IMR-90 (cell line): ENCODE results near the gene STRC. TPM values are rescaled to one million over a fixed set of nuclear protein-coding genes. Genes with fewer than 3 reads are reported as not detected.
"Not testable (repeated sequence)": the region's sequence is repeated elsewhere in the genome, so short reads cannot be mapped to it uniquely, and the experiment has no call there.

Source experiments
- ATAC-seq: fragments of 200-7000 bp; cut with Tn5 transposase; 2 replicates; pipeline ENCODE4 v1.9.1; 2020; ENCODE audit warnings: low read depth, mild to moderate bottlenecking, moderate library complexity
- BruUV-seq: library from RNA; stranded (reverse); fragments of 400-500 nt; replicated peaks from 2 replicates; lab custom pipeline; 2021; lab: Mats Ljungman, UMichigan
- CTCF ChIA-PET: fragments of 300-600 bp; formaldehyde crosslinking; extraction: SDS; loops from one replicate; lab custom pipeline; 2021; ENCODE audit warnings: antibody characterized with exemption; lab: Yijun Ruan, JAX
- POLR2A ChIA-PET: fragments of 300-600 bp; sonication (Branson Sonifier 250); formaldehyde crosslinking; loops from one replicate; lab custom pipeline; 2022; ENCODE audit warnings: antibody characterized with exemption; ENCODE audit not compliant: unreplicated experiment; lab: Charles Lee
- DNase-seq: peaks from one replicate; pipeline ENCODE4 v3.0.0; 2013
- H2AFZ ChIP-seq: replicated peaks from 2 replicates; pipeline ENCODE3; 2013; ENCODE audit warnings: low read length, mild to moderate bottlenecking; ENCODE audit not compliant: poor library complexity
- H2AK5ac ChIP-seq: 2 replicates; pipeline ENCODE4 v1.6.1; 2013; ENCODE audit warnings: low read depth, low read length, inconsistent platforms
- H2AK9ac ChIP-seq: replicated peaks from 2 replicates; pipeline ENCODE3; 2013; ENCODE audit warnings: mild to moderate bottlenecking, low read depth, low read length, moderate library complexity; ENCODE audit not compliant: poor library complexity
- H2BK120ac ChIP-seq: 2 replicates; pipeline ENCODE4 v1.6.1; 2013; ENCODE audit warnings: low read depth, low read length, inconsistent platforms
- H2BK15ac ChIP-seq: 3 replicates; pipeline ENCODE4 v1.6.1; 2013; ENCODE audit warnings: low read depth, low read length, inconsistent platforms
- H2BK20ac ChIP-seq: 2 replicates; pipeline ENCODE4 v1.6.1; 2013; ENCODE audit warnings: low read depth, mild to moderate bottlenecking, inconsistent platforms, low read length, moderate library complexity
- H2BK5ac ChIP-seq: 2 replicates; pipeline ENCODE4 v1.6.1; 2013; ENCODE audit warnings: mild to moderate bottlenecking, low read depth, low read length, inconsistent platforms; ENCODE audit not compliant: poor library complexity, severe bottlenecking
- H3K14ac ChIP-seq: replicated peaks from 2 replicates; pipeline ENCODE4 v1.6.1; 2013; ENCODE audit warnings: low read depth, low read length, inconsistent platforms
- H3K18ac ChIP-seq: 2 replicates; pipeline ENCODE4 v1.6.1; 2013; ENCODE audit warnings: low read depth, low read length, control low read depth
- H3K23ac ChIP-seq: 2 replicates; pipeline ENCODE4 v1.6.1; 2013; ENCODE audit warnings: low read depth, low read length, inconsistent platforms
- H3K27ac ChIP-seq: 2 replicates; pipeline ENCODE4 v1.5.1; 2013; ENCODE audit warnings: mild to moderate bottlenecking, control low read depth, low read length; ENCODE audit not compliant: insufficient read depth
- H3K27me3 ChIP-seq: 2 replicates; pipeline ENCODE4 v1.6.1; 2013; ENCODE audit warnings: low read length; ENCODE audit not compliant: control insufficient read depth, insufficient read depth
- H3K36me3 ChIP-seq: 2 replicates; pipeline ENCODE4 v1.6.1; 2013; ENCODE audit warnings: low read length, mixed read lengths; ENCODE audit not compliant: control insufficient read depth, insufficient read depth
- H3K4ac ChIP-seq: 2 replicates; pipeline ENCODE4 v1.6.1; 2013; ENCODE audit warnings: low read depth, low read length, inconsistent platforms
- H3K4me1 ChIP-seq: 2 replicates; pipeline ENCODE4 v1.6.1; 2013; ENCODE audit warnings: low read length, mixed read lengths; ENCODE audit not compliant: control insufficient read depth, insufficient read depth
- H3K4me2 ChIP-seq: 2 replicates; pipeline ENCODE4 v1.6.1; 2013; ENCODE audit warnings: low read depth, mild to moderate bottlenecking, control low read depth, low read length, moderate library complexity
- H3K4me3 ChIP-seq: 2 replicates; pipeline ENCODE4 v1.5.1; 2013; ENCODE audit warnings: low read depth, mild to moderate bottlenecking, control low read depth, low read length, moderate library complexity; ENCODE audit not compliant: insufficient read depth
- H3K56ac ChIP-seq: 2 replicates; pipeline ENCODE4 v1.6.1; 2013; ENCODE audit warnings: low read length, inconsistent platforms; ENCODE audit not compliant: insufficient read depth; ENCODE audit errors: extremely low read depth
- H3K79me1 ChIP-seq, 2 experiments: 2 replicates each; pipeline ENCODE4 v1.6.1; 2013; ENCODE audit warnings: low read length in 2 of 2, inconsistent platforms in 1 of 2, low read depth in 1 of 2
- H3K9ac ChIP-seq: 2 replicates; pipeline ENCODE4 v1.6.1; 2013; ENCODE audit warnings: low read depth, low read length, control low read depth
- H3K9me1 ChIP-seq: 2 replicates; pipeline ENCODE4 v1.6.1; 2013; ENCODE audit warnings: low read length, inconsistent platforms; ENCODE audit not compliant: insufficient read depth
- H3K9me3 ChIP-seq: 2 replicates; pipeline ENCODE4 v1.6.1; 2013; ENCODE audit warnings: low read length; ENCODE audit not compliant: control insufficient read depth, insufficient read depth
- H4K20me1 ChIP-seq: 2 replicates; pipeline ENCODE4 v1.6.1; 2013; ENCODE audit warnings: low read length, inconsistent platforms; ENCODE audit not compliant: insufficient read depth
- H4K5ac ChIP-seq: 2 replicates; pipeline ENCODE4 v1.6.1; 2013; ENCODE audit warnings: mild to moderate bottlenecking, low read depth, low read length, control low read depth
- H4K8ac ChIP-seq, 2 experiments: 2 replicates each; pipeline ENCODE4 v1.6.1; 2013; ENCODE audit warnings: low read depth in 2 of 2, low read length in 2 of 2, control low read depth in 1 of 2, inconsistent platforms in 1 of 2
- H4K91ac ChIP-seq: 2 replicates; pipeline ENCODE4 v1.6.1; 2013; ENCODE audit warnings: low read depth, low read length, inconsistent platforms; ENCODE audit not compliant: insufficient read depth
- dilution Hi-C: fragments of 300-500 bp; cut with HindIII; formaldehyde crosslinking; loops from one replicate; pipeline ENCODE4 v1.14.3; 2018; ENCODE audit warnings: low sequenced_read_pairs; ENCODE audit not compliant: unreplicated experiment
- in situ Hi-C: fragments of 300-500 bp; cut with MboI; formaldehyde crosslinking; loops from 3 replicates; pipeline ENCODE4 v1.14.3; 2019; ENCODE audit warnings: low sequenced_read_pairs, inconsistent platforms, mixed read lengths
- intact Hi-C: fragments of 100-400 bp; cut with micrococcal nuclease; formaldehyde crosslinking; loops from 2 replicates; pipeline ENCODE4 v1.10.0; 2022
- polyA plus RNA-seq, 3 experiments: library from polyadenylated mRNA; depleted of rRNA; stranded (reverse); fragments of >200 nt; gene quantifications; 2 replicates each; pipeline ENCODE4 v1.2.3, GENCODE V29; 2012; ENCODE audit warnings: low replicate concordance in 1 of 3
- total RNA-seq: library from RNA; depleted of rRNA; stranded (reverse); fragments of >200 nt; gene quantifications from 2 replicates; pipeline ENCODE4 v1.2.3, GENCODE V29; 2012

The STRC gene
- total and polyA plus RNA-seq, 2 of the 4 experiments (the other 2 are of a cell fraction) = not detected

DNA sequence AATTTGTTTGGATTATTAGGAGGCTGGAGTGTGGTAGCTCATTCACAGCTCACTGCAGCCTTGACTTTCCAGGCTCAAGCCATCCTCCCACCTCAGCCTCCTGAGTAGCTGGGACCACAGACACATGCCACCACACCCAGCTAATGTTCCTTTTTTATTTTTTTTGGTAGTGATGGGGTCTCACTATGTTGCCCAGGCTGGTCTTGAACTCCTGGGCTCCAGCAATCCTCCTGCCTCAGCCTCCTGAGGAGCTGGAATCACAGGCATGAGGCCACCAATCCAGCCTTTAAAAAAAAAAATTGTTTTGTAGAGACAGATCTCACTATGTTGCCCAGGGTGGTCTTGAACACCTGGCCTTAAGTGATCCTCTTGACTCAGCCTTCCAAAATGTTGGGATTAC, 8.3 kb upstream of the STRC start:
- H2AK5ac ChIP-seq, H3K18ac ChIP-seq, H3K9me3 ChIP-seq, H2AK9ac ChIP-seq, in situ Hi-C loops, H3K4ac ChIP-seq, POLR2A ChIA-PET, H3K4me1 ChIP-seq, H3K27ac ChIP-seq, H2BK20ac ChIP-seq, CTCF ChIA-PET, intact Hi-C loops, H3K36me3 ChIP-seq, H2BK120ac ChIP-seq, H2BK15ac ChIP-seq, H4K5ac ChIP-seq, H4K20me1 ChIP-seq, H2AFZ ChIP-seq, BruUV-seq, H4K8ac ChIP-seq, H2BK5ac ChIP-seq, H3K4me3 ChIP-seq, H3K56ac ChIP-seq, H4K91ac ChIP-seq, H3K79me1 ChIP-seq, H3K9ac ChIP-seq, H3K9me1 ChIP-seq, DNase-seq, H3K4me2 ChIP-seq, dilution Hi-C loops, ATAC-seq, H3K23ac ChIP-seq, H3K14ac ChIP-seq, H3K27me3 ChIP-seq: not testable (repeated sequence)
